ENCODE measurements around the gene RNF166.
A peak's percentile ranks its signal among the peaks of the same experiment; 100 is the strongest.

The RNF166 gene

DNA sequence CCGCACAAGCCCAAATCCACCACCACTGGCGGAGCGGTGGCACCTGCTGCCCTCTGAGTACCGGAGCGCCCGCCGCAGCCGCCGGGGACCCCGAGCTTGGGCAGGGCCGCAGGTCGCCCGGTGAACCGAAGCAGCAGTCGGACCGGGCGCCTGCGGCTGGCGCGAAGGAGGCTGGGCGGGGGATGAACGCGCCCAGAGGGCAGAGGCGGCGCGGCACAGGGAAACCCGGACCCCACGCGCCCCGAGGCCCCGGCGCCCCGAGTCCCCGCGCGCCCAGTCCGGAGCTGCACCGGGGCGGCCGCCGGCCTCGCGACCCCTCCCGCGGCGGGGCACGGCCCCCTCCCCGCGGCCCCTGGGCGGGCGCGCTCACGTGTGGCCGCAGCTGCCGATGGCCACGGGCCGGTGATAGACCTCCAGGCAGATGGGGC, 393 bp downstream of the RNF166 start:
- no peak for DNase-seq

DNA sequence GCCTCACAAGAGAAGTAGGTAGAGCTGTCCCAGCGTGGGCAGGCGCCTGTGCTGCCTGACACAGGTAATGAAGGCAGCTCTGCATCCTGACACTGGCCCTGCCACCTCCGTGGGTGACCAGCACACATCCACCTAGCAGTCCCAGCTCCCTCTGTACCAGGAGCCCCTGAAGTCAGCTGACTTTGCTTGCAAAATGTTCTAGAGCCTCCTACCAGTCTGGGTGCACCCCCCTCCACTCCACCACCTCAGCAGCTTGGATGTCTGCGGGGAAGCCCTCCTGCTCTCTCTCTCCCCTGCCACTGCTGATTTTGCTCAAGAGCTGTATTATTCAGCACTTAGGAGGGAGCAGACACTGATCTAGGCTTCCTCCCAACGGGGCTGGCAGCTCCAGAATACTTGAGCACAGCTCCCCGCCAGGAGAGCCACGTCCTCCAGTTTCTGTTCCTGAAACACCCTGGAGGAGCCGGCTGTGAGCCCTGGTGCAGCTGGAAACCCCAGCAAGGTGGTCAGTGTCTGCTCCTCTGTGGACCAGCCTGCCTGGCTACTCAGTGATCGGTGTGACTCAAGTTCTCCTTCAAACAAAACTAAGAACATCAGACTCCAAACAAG, 1.0 kb downstream of the RNF166 start:
- no peak for DNase-seq

DNA sequence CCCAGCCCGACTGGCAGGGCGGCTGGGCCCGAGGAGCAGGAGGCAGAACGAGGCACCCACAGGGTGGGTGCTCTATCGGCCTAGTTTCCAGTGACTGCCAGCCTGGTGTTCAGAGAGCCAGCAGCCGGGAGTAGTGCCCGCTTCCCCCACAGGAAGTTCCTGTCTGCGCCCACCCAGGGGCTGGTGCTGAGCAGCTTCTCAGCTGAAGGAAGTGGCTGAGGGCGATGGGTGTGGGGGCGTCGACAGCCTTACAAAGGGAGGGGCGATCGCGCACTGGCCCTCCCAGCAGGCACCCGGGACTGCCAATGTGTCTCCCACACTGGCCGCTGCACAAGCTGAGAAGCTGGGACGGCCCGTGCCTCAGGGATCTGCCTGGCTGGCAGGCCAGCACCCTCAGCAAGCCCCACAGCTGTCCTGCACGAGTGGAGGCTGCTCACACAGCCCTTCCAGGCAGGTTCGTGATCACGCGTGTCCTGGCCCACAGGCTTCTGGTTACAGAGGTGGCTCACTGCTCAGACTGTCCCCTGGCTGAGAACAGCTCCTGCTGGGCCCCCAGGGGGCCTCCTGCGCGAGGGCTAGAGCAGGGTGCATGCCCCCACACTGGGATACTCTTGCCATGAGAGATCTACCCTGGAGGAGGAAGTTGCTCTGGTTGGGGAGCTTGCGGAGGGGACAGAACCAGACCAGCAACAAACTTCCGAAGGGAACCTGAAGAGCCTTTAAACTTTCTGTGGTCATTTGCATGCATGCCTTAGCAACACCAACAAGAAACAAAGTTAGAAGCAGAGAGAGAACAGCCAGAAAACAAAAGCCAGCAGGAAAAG, 2.5 kb downstream of the RNF166 start:
- DNase-seq = peak; percentile 59 to 64

DNA sequence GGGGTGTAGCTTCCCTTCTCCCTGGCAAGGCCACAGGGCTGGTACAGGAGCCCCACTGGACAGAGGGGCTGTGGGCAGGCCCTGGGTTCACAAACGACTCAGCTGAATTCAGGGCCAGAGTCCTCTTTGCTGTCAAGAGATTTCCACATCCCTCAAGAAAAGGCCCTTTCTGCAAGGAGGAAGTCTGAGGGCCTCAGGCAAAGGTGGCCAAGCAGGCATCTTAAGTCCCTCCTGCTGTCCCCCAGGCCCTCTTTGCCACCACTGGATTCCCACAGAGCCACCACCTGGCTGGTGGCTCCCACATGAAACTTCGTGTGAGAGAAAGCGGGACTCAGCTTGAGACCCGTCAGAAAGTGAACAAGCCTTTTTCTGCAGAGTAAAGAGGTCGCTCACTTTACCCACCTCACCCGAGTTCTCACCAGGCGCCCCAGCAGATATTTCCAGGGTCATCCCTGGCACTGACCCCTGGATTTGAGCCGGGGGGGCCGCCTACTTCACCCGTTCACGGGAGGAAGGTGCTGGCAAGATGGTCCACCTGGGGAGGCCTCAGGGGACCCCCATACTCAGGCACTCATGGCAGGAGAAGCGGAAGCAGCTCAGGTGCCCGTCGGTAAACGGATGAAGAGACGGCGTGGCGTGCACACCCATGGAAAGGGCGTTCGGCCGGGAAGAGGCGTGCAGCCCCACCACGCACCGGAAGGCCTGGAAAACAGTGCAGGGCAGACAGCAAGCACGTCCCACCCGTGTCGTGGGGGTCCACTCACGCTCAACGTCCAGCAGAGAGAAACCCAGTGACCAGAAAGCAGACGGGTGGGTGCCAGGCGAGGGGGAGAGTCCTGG, 3.6 kb downstream of the RNF166 start:
- DNase-seq = no peak

DNA sequence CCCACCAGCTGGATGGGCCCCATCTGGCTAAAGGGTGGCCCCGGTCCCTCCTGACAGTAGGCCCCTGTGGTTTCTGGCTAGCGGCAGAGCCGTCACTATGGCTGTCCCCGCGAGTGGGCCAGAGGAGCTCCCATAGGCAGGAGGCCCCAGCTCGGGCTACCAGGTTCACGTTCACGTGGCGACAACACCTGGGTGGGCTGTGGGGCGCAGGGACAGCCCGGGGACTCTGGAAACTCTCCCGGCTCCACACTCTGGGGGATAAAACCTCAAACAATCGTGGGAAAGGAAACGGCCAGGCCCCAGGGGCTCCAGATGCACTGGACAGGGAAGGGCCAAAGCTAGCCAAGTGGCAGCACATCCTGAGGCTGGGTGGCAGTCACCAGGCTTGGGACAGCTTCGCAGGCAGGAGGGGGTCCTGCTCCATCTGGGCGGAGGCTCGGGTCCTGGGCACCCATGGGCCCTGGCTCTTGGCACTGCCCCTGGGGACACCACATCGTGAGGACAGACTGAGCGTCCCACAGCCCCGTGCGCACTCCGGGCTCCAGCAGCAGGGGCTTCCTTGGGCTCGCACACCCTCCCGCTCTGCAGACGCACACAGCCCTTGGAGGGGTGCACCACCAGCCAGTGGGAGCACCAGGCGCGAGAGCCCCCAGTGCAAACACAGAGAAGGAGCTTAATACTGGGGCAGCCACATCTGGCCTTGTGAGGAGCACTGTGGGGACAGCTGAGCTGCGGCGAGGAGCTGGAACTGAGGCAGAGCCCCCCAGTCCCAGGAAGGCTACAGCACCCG, 4.4 kb downstream of the RNF166 start:
- no peak for DNase-seq

DNA sequence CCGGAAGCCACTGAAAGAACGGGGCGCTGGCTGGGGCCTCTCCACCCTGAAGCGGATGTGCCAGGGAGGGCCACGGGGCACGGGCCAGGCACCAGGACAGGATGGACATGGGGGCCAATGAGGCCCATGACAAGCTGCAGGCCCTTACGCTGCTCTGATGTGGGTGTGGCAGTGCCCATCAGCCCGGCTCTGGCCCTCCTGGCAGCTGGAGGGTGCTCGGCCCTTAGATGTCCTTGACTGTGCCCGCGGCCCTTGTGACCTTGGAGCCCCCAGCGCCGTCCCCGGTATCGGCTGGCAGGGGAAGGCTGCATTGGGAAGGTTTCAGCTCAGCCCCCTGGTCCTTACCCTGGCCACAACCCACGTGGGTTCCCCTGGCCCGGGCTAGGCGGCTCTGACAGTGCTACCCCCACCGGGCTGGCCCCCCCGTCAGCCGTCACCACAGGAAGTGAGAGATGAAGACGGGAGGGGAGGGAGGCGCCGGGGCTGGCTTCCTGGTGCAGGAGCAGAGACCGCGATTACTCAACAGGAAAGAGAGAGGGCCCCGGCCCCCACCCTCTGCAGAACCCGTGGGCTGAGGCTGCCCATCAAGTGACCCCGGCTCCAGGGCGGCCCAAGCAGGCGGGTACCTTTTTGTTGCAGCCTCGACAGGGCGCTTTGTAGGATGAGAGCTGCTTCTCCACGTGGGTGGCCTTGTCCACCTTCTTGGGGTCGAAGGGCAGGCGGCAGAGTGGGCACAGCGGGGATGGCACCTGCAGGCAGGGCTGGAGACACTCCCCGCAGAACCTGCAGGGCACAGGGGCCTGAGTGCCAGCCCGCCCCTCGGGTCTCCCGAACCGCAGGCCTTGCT, 5.3 kb downstream of the RNF166 start:
- DNase-seq = peak; percentile 85 to 88

DNA sequence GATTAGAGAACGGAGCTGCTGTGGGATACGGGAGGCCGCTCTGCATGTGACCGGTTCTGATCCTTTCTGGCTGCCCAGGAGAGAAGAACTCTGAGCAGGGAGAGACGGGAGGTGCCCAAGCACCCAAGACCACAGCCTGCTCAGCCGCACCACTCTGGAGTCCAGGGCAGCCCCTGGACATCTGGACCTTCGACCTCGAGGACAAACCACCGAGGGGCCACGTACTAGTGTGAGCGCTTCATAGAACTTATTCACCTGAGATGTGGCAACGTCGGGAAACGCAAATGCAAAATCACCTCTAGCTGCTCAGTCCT, 5.9 kb downstream of the RNF166 start:
- DNase-seq = no peak

DNA sequence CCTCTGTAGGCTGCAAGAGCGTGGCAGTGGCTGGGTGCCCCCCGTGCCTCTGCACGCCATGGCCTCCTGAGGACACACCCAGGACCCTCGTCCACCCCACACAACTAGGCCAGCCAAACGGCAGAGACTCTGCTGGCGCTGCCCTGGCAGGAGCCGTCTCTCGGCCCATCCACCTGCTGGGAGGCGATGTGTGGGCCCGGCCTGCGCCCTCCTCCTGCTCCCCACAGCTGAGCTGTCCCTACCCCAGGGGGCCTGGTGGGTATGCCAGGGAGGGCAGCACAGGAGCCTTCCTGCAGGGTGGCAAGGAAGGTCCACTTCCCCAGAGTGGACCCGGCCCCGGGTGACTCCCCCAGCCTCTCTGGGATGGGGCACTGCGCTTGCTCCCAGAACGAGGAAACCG, 7.0 kb downstream of the RNF166 start:
- DNase-seq = no peak

DNA sequence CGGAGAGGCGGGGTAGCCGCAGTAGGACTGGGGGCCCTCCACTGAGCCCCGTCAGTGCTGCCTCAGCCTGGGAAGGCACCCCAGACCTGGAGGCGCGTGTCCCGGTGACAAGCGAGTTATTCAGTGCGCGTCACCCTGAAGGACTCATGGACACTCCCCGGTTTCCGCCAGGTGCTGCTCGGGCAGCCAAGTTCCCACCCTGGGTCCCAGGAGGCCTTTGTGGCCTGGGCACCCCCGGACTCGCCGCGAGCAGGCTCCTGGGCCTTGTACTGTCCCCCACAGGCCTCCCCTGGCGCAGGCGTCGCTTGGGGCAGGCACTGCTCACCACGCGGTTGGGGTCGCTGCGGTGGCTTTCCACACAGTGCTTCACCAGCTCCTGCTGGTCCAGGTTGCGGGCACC, 7.6 kb downstream of the RNF166 start:
- DNase-seq = no peak

DNA sequence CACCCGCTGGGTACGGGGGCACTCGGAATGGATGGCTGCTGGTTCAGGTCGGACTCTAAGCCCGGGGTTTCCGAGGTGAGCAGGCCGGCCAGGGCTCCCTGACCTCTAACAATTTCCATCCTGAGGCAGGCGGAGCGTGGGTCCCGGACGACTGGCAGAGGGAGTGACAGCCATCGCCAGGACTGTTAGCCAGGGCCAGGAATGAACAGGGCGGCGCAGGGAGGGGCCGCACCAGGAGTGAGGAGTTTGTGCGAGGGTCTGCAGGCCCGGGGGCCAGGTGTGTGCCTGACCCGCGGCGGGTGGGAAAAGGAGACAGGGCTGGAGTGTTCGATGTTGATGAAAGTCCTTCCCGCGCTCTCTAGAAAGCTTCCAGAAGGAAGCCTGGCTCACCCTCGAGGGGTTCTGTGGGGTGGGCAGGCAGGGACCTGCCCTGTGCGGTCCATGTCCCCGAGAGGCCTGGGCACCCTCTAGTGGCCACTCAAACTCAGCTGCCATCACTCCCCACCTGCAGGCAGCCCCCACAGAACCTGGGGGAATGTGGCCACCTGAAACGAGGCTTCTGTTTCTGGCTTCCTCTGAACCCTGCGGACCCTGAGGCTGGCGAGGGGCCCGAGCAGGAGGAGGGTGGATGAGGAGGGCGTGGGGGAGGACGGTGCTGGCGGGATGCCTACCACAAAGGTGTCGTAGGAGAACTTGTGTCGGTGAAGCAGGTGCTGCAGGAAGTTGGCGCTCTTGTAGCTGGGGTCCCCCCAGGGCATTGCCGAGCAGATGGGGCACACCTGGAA, 8.2 kb downstream of the RNF166 start:
- no peak for DNase-seq

DNA sequence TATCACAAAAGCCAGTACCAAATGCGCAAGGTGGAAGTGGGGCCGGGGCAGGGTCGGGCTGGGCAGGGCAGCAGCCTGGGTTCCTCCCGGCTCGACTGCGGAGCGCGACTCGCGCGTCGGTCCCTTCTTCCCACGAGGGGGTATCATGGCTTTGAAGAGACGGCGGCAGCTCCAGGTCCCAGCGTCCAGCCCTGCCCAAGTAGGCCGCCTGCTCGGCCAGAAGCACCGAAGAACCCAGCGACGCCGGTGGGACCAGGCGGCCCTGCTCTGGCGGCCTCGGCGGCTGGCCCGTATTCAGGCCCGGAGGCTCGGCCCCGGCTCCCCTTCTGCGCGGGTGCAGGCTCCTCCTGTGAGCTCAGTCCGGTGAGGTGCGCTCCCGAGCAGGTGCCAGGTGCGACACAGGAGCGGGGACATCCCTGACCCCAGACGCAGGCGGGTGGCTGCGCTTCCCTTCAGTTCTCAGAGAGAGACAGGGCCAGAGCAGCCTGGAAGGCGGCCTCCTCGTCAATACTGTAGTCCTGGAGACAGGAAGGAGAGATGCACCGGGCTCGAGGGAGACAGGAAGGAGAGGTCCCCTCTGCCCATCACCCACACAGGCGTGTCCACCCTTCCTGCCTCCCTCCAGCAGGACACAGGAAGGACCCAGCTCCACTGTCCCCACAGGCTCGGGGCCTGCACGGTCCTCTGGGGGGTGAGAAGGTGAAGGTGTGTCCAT, 8.9 kb downstream of the RNF166 start:
- no peak for DNase-seq

DNA sequence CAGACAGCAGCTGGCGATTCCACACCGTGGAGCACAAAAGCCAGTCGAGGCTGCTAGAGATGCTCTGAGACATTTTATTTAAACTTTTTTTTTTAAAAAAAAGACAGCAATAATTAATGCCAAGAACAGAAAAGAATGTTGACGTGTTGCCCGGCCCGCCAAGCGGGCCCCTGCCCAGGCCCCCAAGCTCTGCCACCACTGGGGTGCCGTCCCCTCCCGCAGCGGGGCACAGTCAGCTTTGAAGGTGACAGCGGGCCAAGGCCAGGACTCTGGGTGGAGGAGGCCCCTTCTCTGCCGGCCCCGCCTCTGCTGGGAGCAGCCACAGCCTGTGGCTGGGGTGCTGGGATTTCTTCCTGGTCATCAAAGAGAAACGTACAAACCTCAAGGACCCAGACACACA, 9.8 kb downstream of the RNF166 start:
- DNase-seq = no peak

DNA sequence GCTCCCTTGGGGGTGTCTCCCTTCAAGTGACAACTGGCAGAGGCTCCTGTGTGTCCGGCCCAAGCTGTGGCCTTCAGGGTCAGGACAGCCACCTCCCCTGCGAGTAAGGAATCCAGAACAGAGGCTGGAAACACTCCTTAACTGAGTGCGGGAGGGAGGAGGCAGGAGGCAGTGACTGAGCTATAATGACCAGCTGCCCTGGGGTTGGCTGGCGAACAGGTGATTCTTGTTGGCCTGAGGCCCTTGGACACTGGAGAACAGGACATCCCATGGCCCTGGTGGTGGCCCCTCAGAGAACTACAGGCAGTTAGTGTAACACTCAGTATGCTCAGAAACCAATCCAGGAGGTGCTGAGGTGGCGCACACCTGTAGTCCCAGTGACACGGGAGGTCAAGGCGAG, 10.5 kb downstream of the RNF166 start:
- DNase-seq = no peak

DNA sequence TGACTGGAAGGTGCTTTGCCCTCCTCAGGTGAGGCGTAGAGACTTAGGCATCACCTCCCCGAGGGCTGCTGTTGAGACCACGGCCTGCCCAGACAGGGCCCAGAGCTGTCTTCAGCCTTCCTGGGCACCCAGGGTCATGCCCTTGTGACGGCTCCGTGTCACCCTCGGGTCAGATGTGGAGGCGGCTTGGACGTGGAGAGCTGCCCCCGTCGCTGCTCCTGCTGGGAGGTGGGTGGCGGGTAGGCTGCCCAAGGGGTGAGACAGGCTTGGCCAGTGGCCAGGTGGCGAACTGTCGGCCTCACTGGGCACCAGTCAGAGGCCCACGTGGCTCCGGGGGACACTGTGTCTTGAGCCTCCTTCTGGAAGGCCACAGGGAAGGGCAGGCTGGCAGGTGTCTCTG, 11.0 kb downstream of the RNF166 start:
- DNase-seq = no peak

DNA sequence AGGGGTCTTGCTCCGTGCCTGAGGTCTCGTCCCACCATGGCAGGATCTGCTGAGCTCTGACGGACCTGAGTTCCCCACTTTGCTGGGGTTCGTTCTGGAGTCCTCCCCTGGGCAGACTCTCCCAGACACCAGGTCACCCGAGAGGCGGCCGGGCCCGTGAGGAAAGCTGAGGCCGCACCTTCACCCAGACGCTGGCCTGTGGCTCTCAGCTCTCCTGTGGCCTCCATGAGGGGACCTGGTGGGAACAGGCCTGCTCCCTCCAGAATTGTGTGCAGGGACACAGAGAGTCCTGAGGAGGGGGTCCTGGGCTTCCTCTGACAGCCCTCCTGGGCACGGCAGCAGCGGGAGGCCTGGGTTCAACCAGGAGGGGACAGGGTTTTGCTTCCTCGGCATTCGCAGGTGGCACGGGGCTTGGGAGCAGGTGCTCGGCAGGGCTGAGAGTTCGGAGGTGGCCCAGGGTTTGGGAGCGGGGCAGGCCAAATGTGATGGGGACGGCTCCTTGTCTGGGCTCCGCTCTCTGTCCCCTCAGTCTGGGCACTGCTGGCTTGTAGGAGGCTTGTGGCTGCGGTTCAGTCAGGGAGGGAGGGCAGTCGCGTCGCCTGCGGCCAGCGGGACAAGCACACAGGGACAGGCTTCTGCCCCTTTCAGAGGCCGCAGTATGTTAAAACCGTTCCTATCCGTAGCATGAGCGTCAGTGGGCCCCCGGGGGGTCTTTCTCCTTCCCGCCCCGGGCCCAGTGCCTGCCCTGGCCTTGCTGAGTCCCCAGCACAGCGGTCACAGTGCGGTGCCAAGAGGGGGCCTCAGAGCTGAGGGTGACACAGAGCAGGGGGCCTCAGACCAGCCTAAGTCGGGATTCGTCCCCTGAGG, 11.8 kb downstream of the RNF166 start:
- DNase-seq = no peak

DNA sequence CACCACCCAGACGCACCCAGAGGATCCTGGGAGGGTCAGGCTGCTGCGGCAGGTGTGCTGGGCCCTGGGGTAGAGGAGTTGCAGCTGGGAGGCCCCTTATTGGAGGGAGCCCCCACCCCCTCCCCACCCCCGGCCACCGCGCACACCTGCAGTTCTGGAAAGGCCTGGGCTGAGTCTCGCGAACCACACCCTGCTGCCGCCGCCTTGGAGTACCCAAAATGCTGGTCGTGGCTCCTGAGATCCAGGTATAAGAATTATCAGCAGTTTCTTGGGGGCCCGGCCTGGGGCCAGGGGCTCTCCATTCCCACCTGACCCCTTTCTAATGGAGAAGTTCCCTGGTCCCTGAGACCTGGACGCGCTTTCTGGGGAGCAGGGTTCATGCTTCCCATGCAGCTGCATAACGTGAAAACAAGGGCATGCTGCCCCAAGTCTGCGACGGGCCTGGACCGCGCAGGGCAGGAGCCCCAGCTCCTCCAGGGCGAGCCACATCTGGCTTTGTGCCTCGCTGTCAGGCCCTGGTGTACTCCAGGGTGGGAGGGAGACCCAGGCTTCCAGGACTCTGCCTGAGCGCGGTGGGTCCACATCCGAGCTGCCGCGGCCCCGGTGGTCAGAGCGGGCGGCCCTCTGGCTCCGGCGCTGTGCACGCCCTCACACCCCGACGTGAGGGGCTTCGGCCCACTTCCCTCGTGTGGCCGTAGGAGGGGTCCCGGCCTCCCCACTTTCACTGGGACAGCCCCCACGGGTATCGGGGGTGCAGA, 12.6 kb downstream of the RNF166 start:
- DNase-seq = no peak

DNA sequence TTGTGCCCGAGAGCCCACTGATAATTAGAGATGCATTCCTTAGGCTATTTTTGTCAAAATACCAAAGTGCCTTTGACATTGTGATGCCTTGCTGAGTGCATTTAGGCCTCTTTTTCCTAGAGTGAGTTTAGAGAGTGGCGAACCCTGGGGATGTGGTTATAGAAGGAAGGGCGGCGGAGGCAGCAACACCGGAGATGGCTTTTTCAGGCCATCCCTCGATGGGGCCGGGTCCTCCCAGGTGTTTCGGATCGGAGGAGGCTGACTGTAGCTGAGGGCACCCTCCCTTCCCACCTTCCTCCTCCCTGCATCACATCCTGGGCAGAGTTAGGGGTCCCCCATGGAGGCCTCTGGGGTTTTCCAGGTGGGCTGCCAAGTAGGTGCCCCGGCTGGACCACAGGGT, 13.3 kb downstream of the RNF166 start:
- no peak for DNase-seq

DNA sequence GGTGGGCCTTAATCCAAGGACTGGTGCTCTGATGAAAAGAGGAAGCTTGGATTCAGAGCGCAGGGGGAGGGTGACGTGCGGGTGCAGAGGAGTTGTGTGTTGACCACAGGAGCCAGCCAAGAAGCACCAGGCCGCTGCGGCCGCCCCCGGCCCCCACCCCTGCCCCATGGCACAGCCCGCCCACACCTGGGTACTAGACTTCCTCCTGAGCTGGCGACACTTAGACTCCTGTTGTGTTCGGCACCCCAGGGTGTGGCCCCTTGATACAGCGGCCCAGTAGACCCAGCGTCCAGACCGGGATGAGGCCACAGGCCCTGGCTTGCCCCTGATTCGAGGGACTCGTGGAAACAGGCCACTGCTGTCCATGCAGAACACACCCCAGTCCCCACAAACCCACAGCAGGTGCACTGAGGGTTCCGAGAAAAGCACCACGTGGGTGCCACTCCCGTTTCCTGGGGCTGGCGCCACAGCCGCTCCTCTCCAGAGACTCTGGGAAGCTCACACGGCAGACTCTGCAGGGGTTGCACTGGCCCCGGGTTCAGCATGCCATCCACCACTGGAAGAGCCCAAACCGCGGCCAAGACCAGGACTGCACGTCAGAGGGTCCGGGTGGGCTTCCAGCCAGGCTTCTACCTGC, 14.2 kb downstream of the RNF166 start:
- no peak for DNase-seq
